Adipocyte (in vitro differentiated cells): Measurements from ENCODE around the gene SLC1A2.

ENCODE experiments used
- DNase-seq: peaks from one replicate; pipeline ENCODE4 v3.0.0-alpha.2; 2015; ENCODE audit warnings: low read depth
- H3K27me3 ChIP-seq: replicated peaks from 2 replicates; pipeline ENCODE4 v1.7.0; 2013; ENCODE audit warnings: mild to moderate bottlenecking, low read length, moderate library complexity; ENCODE audit not compliant: control insufficient read depth, insufficient read depth
- H3K36me3 ChIP-seq: 2 replicates; pipeline ENCODE4 v1.7.0; 2013; ENCODE audit warnings: low read length, mild to moderate bottlenecking, moderate library complexity; ENCODE audit not compliant: control insufficient read depth, insufficient read depth, severe bottlenecking
- H3K4me1 ChIP-seq: 2 replicates; pipeline ENCODE4 v1.7.0; 2013; ENCODE audit warnings: mild to moderate bottlenecking, low read length, moderate library complexity; ENCODE audit not compliant: control insufficient read depth, insufficient read depth
- H3K4me3 ChIP-seq: 2 replicates; pipeline ENCODE4 v1.7.0; 2013; ENCODE audit warnings: mild to moderate bottlenecking, low read length, moderate library complexity
- H3K9ac ChIP-seq: 2 replicates; pipeline ENCODE4 v1.7.0; 2013; ENCODE audit warnings: mild to moderate bottlenecking, low read length, moderate library complexity
- H3K9me3 ChIP-seq: 2 replicates; pipeline ENCODE4 v1.7.0; 2013; ENCODE audit warnings: mild to moderate bottlenecking, low read length, moderate library complexity; ENCODE audit not compliant: control insufficient read depth

The SLC1A2 gene

DNA sequence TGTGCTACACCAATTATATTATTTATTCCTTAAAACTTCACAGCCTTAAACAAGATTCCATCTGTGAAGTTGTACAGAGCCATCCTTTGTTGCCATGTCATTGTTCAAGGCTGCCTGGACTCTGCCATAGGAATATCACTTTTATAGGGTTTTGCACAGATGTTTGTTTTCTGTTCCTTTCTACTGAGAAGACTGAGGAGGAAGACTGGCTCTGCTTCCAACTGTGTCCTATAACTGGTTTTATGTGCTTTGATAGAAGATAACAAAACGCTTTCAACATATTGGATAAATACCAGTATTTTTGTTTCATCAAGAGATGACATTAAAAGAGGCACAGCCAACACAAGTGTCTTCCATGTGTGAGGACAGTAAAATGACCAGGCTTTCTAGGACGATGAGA lies 159.8 kb downstream of the SLC1A2 start:
- H3K36me3 ChIP-seq = no peaks in the 10 kb centered on the region
- peaks cover 8% of the 10 kb centered on the region for H3K4me1 ChIP-seq
- H3K4me3 ChIP-seq = no peak overlapping the region
- DNase-seq = no peak
- no peaks in the 10 kb centered on the region for H3K27me3 ChIP-seq
- no peak overlapping the region for H3K9ac ChIP-seq
- H3K9me3 ChIP-seq = no peaks in the 10 kb centered on the region

GRCh38 chr11:35257281-35257680 lies 162.1 kb downstream of the SLC1A2 start:
- Histone ChIP-seq H3K9me3 (no peaks in the 10 kb centered on the region), H3K36me3 (no peaks in the 10 kb centered on the region), H3K27me3 (no peaks in the 10 kb centered on the region), H3K9ac (no peak overlapping the region), H3K4me3 (no peak overlapping the region), H3K4me1 (peaks cover 29% of the 10 kb centered on the region)
- no peak for DNase-seq

DNA sequence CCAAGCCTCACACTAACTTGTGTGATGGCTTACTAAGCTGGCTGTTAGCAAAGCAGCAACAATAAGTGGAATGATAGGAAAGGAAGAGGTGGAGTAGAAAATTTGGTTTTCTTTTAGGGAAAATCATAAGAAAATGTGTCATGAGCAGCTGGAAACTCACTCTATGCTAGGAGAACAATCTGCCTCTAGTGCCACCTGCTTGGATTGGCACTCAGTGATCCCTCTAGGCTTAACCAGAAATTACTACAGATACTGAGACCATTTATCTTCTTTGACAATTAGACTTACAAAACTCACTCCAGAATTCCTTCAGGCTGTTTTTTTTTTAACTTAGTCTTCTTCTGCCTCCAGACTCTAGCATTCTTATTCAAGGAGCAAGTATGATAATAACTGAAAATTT lies 163.1 kb downstream of the SLC1A2 start:
- Histone ChIP-seq H3K9ac (no peak overlapping the region), H3K9me3 (no peaks in the 10 kb centered on the region), H3K4me3 (no peak overlapping the region), H3K4me1 (peaks cover 29% of the 10 kb centered on the region), H3K27me3 (no peaks in the 10 kb centered on the region), H3K36me3 (no peaks in the 10 kb centered on the region)
- DNase-seq = no peak

DNA sequence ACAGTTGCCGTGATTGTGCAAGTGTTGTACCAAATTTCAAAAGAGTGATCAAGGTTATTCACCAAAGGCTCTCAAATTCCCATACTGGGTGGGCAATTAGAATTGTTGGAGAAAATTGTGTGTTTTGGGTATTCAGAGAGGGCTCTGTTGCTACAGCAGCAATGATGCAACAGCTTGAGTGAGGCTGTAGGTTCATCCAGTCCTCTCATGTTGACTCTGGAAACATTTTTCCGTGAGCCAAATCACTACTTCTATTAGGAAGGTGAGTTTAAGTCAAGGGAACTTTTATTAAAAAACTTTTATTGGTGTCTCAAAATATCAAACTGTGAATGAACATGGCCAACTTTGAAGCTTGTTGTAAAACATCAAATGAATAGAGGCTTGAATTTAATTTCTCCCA lies 163.8 kb downstream of the SLC1A2 start:
- no peak for DNase-seq
- Histone ChIP-seq H3K4me1 (peaks cover 29% of the 10 kb centered on the region), H3K9ac (no peak overlapping the region), H3K27me3 (no peaks in the 10 kb centered on the region), H3K4me3 (no peak overlapping the region), H3K9me3 (no peaks in the 10 kb centered on the region), H3K36me3 (no peaks in the 10 kb centered on the region)

DNA sequence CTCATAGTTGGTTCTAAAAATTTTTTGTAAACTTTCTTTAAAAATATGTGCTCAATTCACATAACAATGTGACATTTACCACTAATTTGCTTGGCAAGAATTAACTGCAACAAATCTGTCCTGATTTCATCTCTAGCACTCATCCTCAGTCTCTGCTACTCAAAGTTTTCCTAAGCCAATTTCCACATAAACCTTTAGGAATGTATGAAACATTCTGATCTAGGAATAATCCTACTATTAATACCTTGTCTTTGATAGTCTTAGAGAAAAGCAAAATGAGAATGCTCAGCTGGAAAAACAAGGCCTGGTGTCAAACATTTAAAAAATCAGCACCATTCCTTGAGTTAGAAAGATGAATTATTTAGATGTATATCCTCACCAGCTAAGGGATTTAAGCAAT lies 166.1 kb downstream of the SLC1A2 start:
- peaks cover 34% of the 10 kb centered on the region for H3K4me1 ChIP-seq
- H3K9me3 ChIP-seq = no peaks in the 10 kb centered on the region
- no peak overlapping the region for H3K9ac ChIP-seq
- H3K4me3 ChIP-seq = no peak overlapping the region
- H3K27me3 ChIP-seq = no peaks in the 10 kb centered on the region
- DNase-seq = peak; percentile 20
- H3K36me3 ChIP-seq = no peaks in the 10 kb centered on the region

DNA sequence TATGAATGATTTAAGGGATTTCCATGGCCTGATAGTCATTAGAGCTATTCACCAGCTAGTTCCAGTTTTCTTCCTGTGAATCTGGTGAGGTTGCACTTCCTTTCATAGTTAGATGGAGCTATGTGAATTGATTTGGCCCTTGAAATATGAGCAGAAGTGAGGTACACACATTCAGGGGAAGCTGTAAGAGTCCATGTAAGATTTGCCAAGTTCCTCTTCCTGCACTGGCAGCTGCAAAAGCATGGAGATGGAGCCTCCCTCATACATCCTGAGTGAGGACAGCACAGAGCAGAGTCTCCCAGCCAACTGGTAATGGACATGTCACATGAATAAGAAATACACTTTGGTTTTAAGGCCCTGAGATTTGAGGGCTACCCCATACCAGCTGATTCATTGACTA lies 168.7 kb downstream of the SLC1A2 start:
- Histone ChIP-seq H3K4me1 (peaks cover 45% of the 10 kb centered on the region), H3K9me3 (no peaks in the 10 kb centered on the region), H3K36me3 (no peaks in the 10 kb centered on the region), H3K4me3 (no peak overlapping the region), H3K27me3 (no peaks in the 10 kb centered on the region), H3K9ac (no peak overlapping the region)
- no peak for DNase-seq

DNA sequence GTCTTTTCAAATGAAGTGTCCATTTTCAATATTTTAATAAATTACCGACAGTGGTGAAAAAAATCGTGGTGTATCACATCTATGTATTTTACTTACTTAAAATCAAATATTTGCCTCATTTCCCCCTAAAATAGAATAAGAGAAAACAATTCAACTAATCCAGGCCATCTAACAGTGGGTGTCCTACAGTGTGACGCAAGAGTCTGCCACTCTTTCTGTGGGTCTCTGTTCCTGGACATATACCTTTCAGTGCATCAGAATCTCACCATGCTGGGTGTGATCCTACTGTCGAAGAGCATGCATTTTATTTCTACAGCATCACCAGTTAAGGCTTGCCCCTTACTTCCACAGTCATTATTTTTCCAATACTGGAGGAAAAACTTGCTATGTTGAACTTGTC lies 169.2 kb downstream of the SLC1A2 start:
- Histone ChIP-seq H3K9me3 (no peaks in the 10 kb centered on the region), H3K9ac (no peak overlapping the region)

GRCh38 chr11:35248558-35249323 lies 170.6 kb downstream of the SLC1A2 start:
- DNase-seq = peak; percentile 21
- Histone ChIP-seq H3K36me3 (no peaks in the 10 kb centered on the region), H3K9ac (no peak overlapping the region), H3K9me3 (no peaks in the 10 kb centered on the region), H3K4me1 (peaks cover 39% of the 10 kb centered on the region), H3K4me3 (no peak overlapping the region), H3K27me3 (no peaks in the 10 kb centered on the region)

More for the DNA sequence above, 169.2 kb downstream of the SLC1A2 start:
- no peak overlapping the region for H3K4me3 ChIP-seq
- H3K4me1 ChIP-seq = peaks cover 46% of the 10 kb centered on the region
- DNase-seq = no peak
- no peaks in the 10 kb centered on the region for H3K36me3 ChIP-seq
- H3K27me3 ChIP-seq = no peaks in the 10 kb centered on the region

DNA sequence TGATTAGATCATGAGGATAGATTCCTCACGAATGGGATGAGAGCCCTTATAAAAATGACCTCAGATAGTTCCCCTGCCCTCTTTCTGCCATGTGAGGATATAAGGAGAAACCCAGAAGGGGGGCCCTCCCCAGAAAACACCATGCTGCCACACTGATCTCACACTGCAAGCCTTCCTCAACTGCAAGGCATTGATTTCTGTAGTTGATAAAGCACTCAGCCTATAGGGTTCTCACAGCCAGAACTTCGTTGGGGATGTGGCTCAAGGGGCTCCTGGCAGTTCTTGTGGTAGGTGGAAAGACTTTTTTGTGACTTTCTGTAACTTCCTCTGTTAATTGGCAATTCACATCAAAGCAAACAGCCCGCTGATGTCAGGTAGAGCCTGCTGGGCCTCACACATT lies 171.5 kb downstream of the SLC1A2 start:
- Histone ChIP-seq H3K4me3 (no peak overlapping the region), H3K9ac (no peak overlapping the region), H3K36me3 (no peaks in the 10 kb centered on the region), H3K27me3 (no peaks in the 10 kb centered on the region), H3K9me3 (no peaks in the 10 kb centered on the region), H3K4me1 (peaks cover 30% of the 10 kb centered on the region)
- no peak for DNase-seq

DNA sequence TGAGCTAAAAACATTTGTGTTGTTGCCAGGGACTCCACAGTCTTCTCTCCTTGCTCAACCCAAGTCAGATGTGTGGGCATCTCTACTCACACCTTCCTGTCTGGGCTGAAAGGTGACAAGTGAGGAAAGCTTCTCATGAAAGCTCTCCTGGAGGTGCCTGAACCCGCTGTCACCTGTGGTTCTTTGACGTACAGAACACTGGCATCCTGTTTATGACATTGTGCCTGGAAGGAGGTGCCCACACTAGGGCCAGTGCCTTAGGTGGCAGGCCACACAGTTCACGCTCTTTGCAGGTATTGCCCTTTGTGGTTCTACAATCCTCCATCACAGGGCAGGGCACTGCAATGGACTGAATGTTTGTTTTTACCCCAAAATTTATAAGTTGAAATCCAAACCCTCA lies 171.9 kb downstream of the SLC1A2 start:
- H3K36me3 ChIP-seq = no peaks in the 10 kb centered on the region
- no peak overlapping the region for H3K9ac ChIP-seq
- no peaks in the 10 kb centered on the region for H3K9me3 ChIP-seq
- no peak for DNase-seq
- no peak overlapping the region for H3K4me3 ChIP-seq
- H3K4me1 ChIP-seq = peaks cover 25% of the 10 kb centered on the region
- H3K27me3 ChIP-seq = no peaks in the 10 kb centered on the region

DNA sequence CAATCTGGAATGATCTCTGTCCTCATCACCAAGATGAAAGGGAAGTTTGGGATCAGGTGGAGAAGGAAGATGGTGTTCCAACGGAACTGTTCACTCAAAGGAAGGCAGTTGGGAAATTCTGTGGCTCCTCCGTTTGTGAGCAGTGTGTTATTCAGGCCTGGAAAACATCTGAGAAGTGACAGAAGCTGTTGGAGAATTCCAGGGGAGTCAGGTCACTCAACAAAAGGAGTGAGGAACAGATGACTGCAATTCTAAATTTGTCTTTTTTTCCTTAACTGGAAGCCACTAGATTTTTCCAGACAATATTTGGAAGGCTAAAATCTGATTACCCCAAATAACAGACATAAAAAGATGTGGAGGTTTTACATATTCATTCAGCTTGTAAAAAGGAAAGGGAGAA lies 172.6 kb downstream of the SLC1A2 start:
- Histone ChIP-seq H3K9me3 (no peaks in the 10 kb centered on the region), H3K4me3 (no peak overlapping the region), H3K36me3 (no peaks in the 10 kb centered on the region), H3K4me1 (peaks cover 25% of the 10 kb centered on the region), H3K9ac (no peak overlapping the region), H3K27me3 (no peaks in the 10 kb centered on the region)
- peak; percentile 68 for DNase-seq

DNA sequence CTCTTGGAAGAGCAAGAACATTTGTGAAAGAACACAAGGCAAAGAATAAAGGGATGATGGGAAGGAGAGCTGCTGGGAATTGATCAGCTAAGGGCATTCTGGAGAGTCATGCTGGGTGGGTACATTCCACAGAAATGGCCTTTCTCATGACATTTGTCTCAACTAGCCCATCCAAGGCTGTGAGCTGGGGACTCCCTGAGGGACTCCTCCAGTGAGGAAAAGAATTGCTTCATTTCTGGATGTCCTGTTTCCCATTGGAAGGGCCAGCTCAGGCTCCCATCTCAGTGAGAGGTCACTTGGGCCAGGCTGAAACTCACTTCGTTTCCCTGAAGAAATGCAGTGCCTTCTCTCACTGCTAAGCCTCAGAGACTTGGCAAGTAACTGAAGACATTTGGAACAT lies 173.6 kb downstream of the SLC1A2 start:
- no peaks in the 10 kb centered on the region for H3K36me3 ChIP-seq
- no peak overlapping the region for H3K4me3 ChIP-seq
- no peaks in the 10 kb centered on the region for H3K9me3 ChIP-seq
- no peak for DNase-seq
- no peaks in the 10 kb centered on the region for H3K27me3 ChIP-seq
- H3K9ac ChIP-seq = no peak overlapping the region
- peaks cover 25% of the 10 kb centered on the region for H3K4me1 ChIP-seq
